GF-D8 (cell line): Measurements from ENCODE around the gene MED29.
"Not testable (repeated sequence)": the region's sequence is repeated elsewhere in the genome, so short reads cannot be mapped to it uniquely, and the experiment has no call there.

Source experiments
- DNase-seq: peaks from one replicate; lab custom pipeline; 2025; lab: John Stamatoyannopoulos, UW

MED29 gene

DNA sequence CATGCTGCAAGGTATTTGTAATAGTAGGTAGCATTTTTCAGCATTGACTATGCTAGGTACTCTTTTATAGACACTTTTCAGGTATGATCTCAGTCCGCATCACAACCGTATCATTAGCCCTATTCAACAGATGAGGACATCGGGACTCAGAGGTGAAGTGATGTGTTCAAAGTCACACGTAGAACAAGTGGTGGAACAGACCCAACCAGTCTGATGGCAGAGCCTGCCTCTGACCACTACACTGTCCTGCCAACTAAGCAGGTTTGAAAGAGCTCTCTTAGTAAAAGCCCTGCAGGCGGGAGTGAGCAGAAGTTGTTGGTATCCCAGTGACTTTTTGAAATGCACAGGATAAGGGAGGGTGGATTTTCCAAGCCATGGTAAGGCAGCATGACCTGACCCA, 20.4 kb upstream of the MED29 start:
- no peak for DNase-seq

DNA sequence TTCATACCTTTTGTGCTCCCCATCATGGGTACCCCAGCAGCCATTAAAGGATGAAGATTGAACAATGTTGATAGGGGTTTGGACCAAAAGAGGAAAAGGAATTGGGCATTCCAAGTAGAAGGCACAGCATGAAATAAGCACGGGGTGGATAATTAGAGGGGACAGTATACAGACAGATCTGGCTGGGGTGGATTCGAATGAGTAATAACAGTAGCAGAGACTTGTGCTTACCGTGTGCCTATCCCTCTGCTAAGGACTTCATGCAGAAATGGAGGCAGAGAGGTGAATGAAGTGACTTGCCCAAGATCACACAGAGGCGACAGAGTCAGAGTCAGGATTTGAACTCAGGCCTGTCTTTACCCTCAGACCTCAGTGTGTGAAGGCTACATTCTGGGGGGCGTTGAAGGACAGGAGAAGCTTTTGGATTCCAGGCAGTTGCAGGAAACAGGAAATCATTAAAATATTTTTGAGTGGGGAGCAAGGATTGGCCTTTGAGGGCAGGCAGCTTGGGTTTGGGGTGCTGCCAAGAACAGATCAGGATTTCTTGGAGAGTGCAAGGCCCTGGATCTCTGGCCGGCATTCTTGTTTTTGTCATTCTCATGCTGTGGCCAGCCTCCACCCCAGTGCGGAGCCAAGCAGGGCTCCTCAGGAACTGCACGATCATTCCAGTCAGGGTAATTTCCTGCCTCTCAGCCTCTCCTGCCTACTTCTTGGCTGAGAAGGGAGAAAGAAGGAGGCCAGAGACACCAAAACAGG, 19.0 kb upstream of the MED29 start:
- no peak for DNase-seq

- DNase-seq: no peak
Measured at GRCh38 chr19:39372941-39373340, 18.2 kb upstream of the MED29 start.

- DNase-seq: no peak
Measured at GRCh38 chr19:39375929-39376328, 15.2 kb upstream of the MED29 start.

DNA sequence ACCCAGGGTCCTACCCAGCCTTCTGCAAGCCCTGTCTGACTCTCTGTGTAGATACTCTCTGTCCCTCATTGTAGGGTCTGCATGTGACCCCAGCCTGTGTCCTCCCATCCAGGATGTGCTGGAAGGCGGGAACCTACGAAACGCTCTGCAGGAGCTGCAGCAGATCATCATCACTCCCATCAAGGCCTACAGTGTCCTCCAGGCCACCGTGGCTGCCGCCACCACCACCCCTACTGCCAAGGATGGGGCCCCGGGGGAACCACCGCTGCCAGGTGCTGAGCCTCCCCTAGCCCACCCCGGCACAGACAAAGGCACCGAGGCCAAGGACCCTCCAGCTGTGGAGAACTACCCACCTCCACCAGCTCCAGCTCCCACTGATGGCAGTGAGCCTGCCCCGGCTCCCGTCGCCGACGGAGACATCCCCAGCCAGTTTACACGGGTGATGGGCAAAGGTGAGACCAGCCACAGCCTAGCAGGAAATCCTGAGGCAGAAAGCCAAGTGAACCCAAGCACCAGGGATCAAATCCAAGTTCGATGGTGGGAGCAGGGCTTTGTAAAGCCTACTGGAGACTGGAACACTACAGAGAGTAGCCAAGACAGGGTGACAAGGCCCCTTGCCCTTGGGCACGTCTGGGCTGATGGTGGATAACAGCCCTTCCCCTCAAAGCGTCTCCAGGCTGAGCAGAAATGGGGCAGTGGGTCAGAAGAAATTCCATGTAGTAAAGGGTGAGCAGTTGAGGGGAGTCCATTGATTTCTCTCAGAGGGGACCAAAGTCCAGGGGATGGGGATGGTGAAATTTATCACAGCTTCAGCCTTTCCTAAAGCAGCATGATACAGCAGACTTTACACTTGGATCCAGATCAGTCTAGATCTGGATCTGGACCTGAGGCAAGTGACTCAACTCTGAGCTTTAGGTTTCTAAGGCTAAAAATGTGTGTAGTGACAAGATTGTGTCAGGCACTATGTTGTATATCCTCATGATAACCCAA, 13.5 kb upstream of the MED29 start:
- DNase-seq: no peak

GRCh38 chr19:39379366-39379765, 11.8 kb upstream of the MED29 start:
- not testable (repeated sequence) for DNase-seq

- DNase-seq: no peak
Measured at GRCh38 chr19:39379865-39380396, 11.2 kb upstream of the MED29 start.

DNA sequence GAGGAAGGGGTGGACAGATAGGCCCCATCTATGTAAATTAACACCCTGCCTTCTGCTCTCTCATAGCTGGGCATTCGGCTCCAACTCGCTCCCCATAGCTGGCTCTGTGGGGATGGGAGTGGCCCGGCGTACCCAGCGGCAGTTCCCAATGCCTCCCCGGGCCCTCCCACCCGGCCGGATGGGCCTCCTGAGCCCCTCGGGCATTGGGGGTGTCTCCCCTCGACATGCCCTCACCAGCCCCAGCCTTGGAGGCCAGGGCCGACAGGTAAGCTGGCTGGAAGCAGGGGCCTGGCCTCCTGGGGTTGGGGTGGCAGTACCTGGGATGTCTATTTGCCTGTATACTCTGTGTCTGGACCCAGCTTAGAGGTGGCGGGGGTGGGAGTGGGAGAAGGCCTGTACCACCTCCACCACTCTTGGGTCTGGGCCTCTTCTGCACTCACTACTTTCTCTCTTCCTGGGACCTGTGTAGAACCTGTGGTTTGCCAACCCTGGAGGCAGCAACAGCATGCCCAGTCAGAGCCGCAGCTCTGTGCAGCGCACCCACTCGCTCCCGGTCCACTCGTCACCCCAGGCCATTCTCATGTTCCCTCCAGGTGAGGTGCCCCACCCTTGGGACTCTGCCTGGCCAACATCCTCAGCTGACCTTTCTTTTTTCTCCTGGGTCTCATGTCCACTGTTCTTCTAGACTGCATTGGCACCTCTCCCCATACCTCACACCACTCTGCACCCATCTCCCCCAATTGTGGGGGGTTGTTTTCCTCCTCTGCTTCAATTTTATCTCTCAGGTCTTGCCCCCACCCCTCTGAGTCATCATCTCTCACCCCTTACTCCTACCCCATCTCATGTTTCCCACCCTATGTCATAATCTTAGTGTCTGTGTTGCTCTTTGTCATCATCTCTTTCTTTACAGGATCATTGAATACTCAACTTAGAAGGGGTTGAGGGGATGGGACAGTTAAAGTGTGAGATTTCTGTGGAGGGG, 10.4 kb upstream of the MED29 start:
- DNase-seq: no peak

DNA sequence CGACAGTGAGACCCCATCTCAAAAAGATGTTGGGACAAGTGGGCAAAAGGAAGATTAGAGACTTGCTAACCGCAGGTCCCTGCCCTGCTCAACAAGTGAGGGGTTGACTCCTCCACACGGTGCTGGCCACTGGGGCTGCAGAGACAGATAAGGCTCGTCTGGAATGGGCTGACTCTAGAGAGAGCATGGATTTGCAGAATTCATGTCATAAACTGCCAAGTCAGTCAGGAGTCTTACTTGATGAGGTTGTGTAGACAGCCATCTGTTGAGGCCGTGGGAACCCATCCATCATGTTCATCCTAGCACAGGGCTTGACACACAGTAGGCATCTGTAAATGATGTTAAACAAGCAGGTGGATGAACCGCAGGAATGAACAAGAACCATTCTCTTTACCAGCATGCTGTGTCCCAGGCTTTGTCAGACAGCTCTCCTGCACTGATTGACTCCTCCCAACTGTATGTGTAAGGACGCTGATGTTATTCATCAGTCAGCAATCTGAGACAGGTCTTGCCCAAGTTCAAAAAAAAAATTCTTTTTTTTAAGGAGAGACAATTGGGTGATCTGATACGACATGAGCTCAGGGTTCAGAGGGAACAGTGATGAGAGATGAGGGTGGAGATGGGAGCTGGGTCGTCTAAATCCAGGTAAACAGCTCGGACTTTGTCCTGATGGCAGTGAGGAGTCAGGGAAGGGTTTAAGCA, 9.1 kb upstream of the MED29 start:
- no peak for DNase-seq

- no peak for DNase-seq
Measured at GRCh38 chr19:39382991-39383828, 8.0 kb upstream of the MED29 start.

DNA sequence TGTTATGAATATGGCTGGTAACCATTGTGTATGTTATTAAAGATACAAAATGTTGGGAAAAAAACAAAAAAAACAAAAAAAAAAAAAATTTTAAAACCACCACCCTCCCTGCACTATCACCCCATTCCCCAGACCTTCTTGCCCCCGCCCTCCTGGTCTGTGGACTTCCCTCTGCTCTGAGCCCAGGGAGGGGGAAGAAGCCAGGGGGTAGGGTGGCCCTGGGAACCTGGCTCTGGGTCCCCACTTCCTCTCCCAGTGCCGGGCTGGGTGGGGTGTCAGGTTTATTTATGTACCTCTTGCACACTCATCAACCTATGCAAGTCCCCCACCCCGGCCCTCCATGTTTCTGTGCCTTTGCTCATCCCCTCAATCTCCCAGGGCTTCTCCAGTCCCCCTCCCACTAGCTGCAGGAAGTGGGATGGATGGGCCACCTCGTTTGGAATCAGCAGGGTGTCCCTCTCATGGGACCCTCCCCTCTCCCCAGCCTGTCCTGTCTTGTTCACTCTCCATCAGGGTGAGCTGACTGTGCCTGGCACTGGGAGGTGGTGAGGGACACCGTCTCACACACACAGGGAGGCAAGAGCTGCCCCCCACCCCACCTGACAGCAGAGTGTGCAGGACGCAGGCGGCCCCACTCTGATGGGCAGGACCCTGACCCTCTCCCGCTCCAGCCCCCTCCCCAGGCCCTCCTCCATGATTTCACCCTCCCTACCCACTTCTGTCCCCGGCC, 6.2 kb upstream of the MED29 start:
- no peak for DNase-seq

- DNase-seq: no peak
Measured at GRCh38 chr19:39385629-39386411, 5.4 kb upstream of the MED29 start.

DNA sequence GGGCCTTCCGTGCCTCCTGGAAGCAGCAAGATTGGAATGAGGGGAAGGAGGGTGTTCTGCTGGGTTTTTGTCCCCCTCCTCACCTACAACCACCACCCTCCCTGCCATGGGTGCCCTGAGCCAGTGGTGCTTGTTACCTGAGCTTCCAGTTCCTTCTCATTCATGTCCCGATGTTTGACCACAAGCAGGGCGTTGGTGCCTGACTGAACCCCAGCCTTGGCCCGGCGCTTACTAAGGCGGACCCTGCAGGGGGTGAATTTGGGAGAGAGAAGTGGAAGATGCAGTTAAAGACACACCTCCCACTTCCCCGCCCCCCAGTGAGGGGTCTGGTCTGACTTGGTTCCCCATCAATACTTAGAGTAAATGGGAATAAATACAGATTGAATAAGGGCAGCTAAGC, 4.6 kb upstream of the MED29 start:
- DNase-seq: no peak

- DNase-seq: no peak
Measured at GRCh38 chr19:39388657-39389056, 2.5 kb upstream of the MED29 start.

GRCh38 chr19:39389631-39390414, 1.4 kb upstream of the MED29 start:
- DNase-seq: no peak

- no peak for DNase-seq
Measured at GRCh38 chr19:39390451-39390750, 777 bp upstream of the MED29 start.

GRCh38 chr19:39397360-39398296, 6.5 kb downstream of the MED29 start:
- DNase-seq: peak; percentile 69
